ENCODE data around the gene C1orf198. TPM values are rescaled to one million over a fixed set of nuclear protein-coding genes. Genes with fewer than 3 reads are reported as not detected.

C1orf198 gene
- polyA plus RNA-seq, 1 donor (not counting 4 experiments of a cell fraction or from before 2014, with no cell fraction given): 6.8 TPM

DNA sequence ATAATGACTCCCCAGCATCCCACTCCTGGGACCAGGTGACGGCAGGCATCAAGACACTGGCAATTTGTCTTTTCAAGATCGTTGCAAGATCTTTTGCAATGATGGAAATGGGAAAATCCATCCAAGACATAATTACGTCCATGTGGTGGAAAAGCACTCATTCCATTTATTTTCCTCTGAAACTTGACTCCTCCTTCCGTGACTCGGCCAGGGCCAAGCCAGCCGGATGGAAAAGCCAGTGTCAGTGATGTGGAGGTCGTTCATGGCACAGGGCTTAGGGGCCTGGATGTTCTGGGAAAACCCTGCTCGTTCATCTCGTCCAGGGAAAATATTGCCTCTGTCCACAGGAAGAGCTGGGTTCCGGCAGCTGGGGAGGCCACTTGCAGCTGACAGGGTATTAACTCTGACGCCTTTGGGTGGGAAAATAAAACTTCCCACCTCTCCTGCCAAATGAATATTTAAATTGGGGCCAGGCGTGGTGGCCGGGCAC lies 46.2 kb downstream of the C1orf198 start:
- no peaks in the 10 kb centered on the region for H4K20me1 ChIP-seq (ENCODE audit: control insufficient read depth, extremely low read depth, insufficient read depth, low read length)
- no peak overlapping the region for H3K9ac ChIP-seq (ENCODE audit: control insufficient read depth, extremely low read depth, insufficient read depth, low read length)
- H3K4me3 ChIP-seq (ENCODE audit: control insufficient read depth in 2 of 3, extremely low read depth in 1 of 3, insufficient read depth in 2 of 3, low read depth in 1 of 3, low read length in 3 of 3): no peak overlapping the region
- FAIRE-seq (no peak), DNase-seq (ENCODE audit: low read depth, low spot score) (no peak)
- H2AFZ ChIP-seq (ENCODE audit: control insufficient read depth, low read length): no peak overlapping the region
- H3K9me1 ChIP-seq (ENCODE audit: control insufficient read depth, extremely low read depth, insufficient read depth, low read length): no peaks in the 10 kb centered on the region
- no peak overlapping the region for H3K27ac ChIP-seq (ENCODE audit: control insufficient read depth, insufficient read depth, low read length)
- peaks cover 3% of the 10 kb centered on the region for H3K27me3 ChIP-seq (ENCODE audit: control insufficient read depth, extremely low read depth, insufficient read depth, low read length)
- no peak overlapping the region for H3K4me2 ChIP-seq (ENCODE audit: control insufficient read depth, extremely low read depth, insufficient read depth, low read depth, low read length)
- H3K36me3 ChIP-seq (ENCODE audit: control insufficient read depth in 2 of 2, extremely low read depth in 1 of 2, insufficient read depth in 2 of 2, low read length in 2 of 2): no peaks in the 10 kb centered on the region
- peaks cover 4% of the 10 kb centered on the region for H3K4me1 ChIP-seq (ENCODE audit: control insufficient read depth, extremely low read depth, insufficient read depth, low read length)
- no peaks in the 10 kb centered on the region for H3K79me2 ChIP-seq (ENCODE audit: control insufficient read depth, insufficient read depth, low read length)
- dilution Hi-C loops (cut with MboI; ENCODE audit: extremely low pct_ligation_motif_present, low sequenced_read_pairs): no loop called here
- TF ChIP-seq, protein P1, sequence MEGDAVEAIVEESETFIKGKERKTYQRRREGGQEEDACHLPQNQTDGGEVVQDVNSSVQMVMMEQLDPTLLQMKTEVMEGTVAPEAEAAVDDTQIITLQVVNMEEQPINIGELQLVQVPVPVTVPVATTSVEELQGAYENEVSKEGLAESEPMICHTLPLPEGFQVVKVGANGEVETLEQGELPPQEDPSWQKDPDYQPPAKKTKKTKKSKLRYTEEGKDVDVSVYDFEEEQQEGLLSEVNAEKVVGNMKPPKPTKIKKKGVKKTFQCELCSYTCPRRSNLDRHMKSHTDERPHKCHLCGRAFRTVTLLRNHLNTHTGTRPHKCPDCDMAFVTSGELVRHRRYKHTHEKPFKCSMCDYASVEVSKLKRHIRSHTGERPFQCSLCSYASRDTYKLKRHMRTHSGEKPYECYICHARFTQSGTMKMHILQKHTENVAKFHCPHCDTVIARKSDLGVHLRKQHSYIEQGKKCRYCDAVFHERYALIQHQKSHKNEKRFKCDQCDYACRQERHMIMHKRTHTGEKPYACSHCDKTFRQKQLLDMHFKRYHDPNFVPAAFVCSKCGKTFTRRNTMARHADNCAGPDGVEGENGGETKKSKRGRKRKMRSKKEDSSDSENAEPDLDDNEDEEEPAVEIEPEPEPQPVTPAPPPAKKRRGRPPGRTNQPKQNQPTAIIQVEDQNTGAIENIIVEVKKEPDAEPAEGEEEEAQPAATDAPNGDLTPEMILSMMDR (optimal IDR thresholded peaks at IDR 0.05 in 1 of 3, IDR thresholded peaks at IDR 0.05 in 1 of 3, conservative IDR thresholded peaks at IDR 0.05 in 1 of 3; ENCODE audit: extremely low read depth in 1 of 3, insufficient read depth in 2 of 3, low read length in 3 of 3): no peak
- TF ChIP-seq EZH2 (IDR thresholded peaks at IDR 0.05; ENCODE audit: low read length): no peak
- no peaks in the 10 kb centered on the region for H3K9me3 ChIP-seq (ENCODE audit: control insufficient read depth, low read depth, low read length)

DNA sequence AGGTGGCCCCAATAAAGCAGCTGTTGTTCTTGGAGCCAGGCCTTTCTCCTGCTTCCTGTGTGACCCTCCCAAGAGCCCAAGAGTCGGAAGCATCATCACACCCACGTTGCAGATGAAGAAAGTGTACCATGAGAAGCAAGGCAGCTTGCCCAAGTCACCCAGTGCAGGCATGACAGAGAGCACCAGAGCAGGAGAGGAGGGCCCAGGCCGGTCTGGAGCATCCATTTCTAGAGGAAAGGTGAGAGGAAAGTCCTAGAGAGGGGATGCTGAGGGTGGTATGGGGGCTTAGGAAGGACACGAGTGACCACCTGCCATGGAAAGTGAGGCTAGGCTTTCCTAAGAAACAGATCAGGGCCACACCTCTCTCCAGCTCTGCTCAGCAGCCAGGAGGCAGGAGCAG lies 47.0 kb downstream of the C1orf198 start:
- H3K27ac ChIP-seq (ENCODE audit: control insufficient read depth, insufficient read depth, low read length): no peak overlapping the region
- H3K79me2 ChIP-seq (ENCODE audit: control insufficient read depth, insufficient read depth, low read length): no peaks in the 10 kb centered on the region
- peaks cover 4% of the 10 kb centered on the region for H3K4me1 ChIP-seq (ENCODE audit: control insufficient read depth, extremely low read depth, insufficient read depth, low read length)
- no peak overlapping the region for H3K4me2 ChIP-seq (ENCODE audit: control insufficient read depth, extremely low read depth, insufficient read depth, low read depth, low read length)
- no peaks in the 10 kb centered on the region for H3K36me3 ChIP-seq (ENCODE audit: control insufficient read depth in 2 of 2, extremely low read depth in 1 of 2, insufficient read depth in 2 of 2, low read length in 2 of 2)
- dilution Hi-C loops (cut with MboI; ENCODE audit: extremely low pct_ligation_motif_present, low sequenced_read_pairs): no loop called here
- FAIRE-seq: no peak
- no peak overlapping the region for H2AFZ ChIP-seq (ENCODE audit: control insufficient read depth, low read length)
- DNase-seq (ENCODE audit: low read depth, low spot score): no peak
- H3K9me1 ChIP-seq (ENCODE audit: control insufficient read depth, extremely low read depth, insufficient read depth, low read length): no peaks in the 10 kb centered on the region
- no peak for TF ChIP-seq EZH2 (IDR thresholded peaks at IDR 0.05; ENCODE audit: low read length)
- TF ChIP-seq, protein P1 (optimal IDR thresholded peaks at IDR 0.05 in 1 of 3, IDR thresholded peaks at IDR 0.05 in 1 of 3, conservative IDR thresholded peaks at IDR 0.05 in 1 of 3; ENCODE audit: extremely low read depth in 1 of 3, insufficient read depth in 2 of 3, low read length in 3 of 3): no peak
- no peaks in the 10 kb centered on the region for H3K9me3 ChIP-seq (ENCODE audit: control insufficient read depth, low read depth, low read length)
- H3K27me3 ChIP-seq (ENCODE audit: control insufficient read depth, extremely low read depth, insufficient read depth, low read length): peaks cover 3% of the 10 kb centered on the region
- H3K9ac ChIP-seq (ENCODE audit: control insufficient read depth, extremely low read depth, insufficient read depth, low read length): no peak overlapping the region
- H4K20me1 ChIP-seq (ENCODE audit: control insufficient read depth, extremely low read depth, insufficient read depth, low read length): no peaks in the 10 kb centered on the region
- no peak overlapping the region for H3K4me3 ChIP-seq (ENCODE audit: control insufficient read depth in 2 of 3, extremely low read depth in 1 of 3, insufficient read depth in 2 of 3, low read depth in 1 of 3, low read length in 3 of 3)

Measured in keratinocyte (primary cell).